Hepatocyte (in vitro differentiated cells): ENCODE measurements around the gene PIGC.

Experiments used
- EZH2phosphoT487 ChIP-seq: fragments of 200-600 bp; sonication (generic); IDR thresholded peaks from one replicate; pipeline ENCODE4 v1.6.1; 2018; ENCODE audit warnings: antibody characterized with exemption, mild to moderate bottlenecking, low read depth, moderate library complexity; ENCODE audit not compliant: unreplicated experiment, severe bottlenecking
- TF ChIP-seq, protein P1 (sequence below): fragments of 200-600 bp; sonication (generic); IDR thresholded peaks from 2 replicates; pipeline ENCODE4 v1.5.1; 2016; ENCODE audit warnings: antibody characterized with exemption, mild to moderate bottlenecking; ENCODE audit not compliant: poor library complexity

DNA sequence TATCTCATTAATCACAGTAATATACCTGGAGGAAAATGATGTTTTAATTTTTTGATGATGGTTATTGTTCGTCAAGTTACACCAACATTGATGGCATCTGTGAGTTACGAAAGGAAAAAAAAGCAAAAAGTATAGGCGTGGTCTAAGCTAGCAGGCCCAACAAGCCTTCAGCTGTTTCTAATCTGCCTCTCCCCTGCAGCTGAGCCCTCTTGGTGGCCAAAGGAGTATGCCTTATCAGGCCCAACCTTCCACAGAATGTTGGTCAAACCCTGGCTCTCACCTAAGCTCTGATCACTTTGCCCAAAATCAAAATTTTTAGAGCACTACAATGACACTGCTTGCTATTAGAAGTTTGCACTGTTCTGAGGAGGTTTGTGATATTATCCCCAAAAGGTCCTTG lies 18.5 kb downstream of the PIGC start:
- no peak for TF ChIP-seq EZH2phosphoT487
- TF ChIP-seq, protein P1, sequence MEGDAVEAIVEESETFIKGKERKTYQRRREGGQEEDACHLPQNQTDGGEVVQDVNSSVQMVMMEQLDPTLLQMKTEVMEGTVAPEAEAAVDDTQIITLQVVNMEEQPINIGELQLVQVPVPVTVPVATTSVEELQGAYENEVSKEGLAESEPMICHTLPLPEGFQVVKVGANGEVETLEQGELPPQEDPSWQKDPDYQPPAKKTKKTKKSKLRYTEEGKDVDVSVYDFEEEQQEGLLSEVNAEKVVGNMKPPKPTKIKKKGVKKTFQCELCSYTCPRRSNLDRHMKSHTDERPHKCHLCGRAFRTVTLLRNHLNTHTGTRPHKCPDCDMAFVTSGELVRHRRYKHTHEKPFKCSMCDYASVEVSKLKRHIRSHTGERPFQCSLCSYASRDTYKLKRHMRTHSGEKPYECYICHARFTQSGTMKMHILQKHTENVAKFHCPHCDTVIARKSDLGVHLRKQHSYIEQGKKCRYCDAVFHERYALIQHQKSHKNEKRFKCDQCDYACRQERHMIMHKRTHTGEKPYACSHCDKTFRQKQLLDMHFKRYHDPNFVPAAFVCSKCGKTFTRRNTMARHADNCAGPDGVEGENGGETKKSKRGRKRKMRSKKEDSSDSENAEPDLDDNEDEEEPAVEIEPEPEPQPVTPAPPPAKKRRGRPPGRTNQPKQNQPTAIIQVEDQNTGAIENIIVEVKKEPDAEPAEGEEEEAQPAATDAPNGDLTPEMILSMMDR: no peak
